Activated CD8-positive, alpha-beta T cell treated with anti-CD3 and anti-CD28 coated beads for 36 hours (primary cell): Measurements from ENCODE around the gene LRIG1. TPM values are rescaled to one million over a fixed set of nuclear protein-coding genes. Genes with fewer than 3 reads are reported as not detected.

Experiments used
- ATAC-seq: fragments of 200-7000 bp; cut with Tn5 transposase; one replicate; pipeline ENCODE4 v1.10.0; 2021; ENCODE audit warnings: mild to moderate bottlenecking, moderate library complexity
- CTCF ChIA-PET: fragments of 350-600 bp; sonication (Branson Sonifier 250); formaldehyde crosslinking; loops from one replicate; lab custom pipeline; 2021; ENCODE audit warnings: antibody characterized with exemption; lab: Charles Lee
- POLR2A ChIA-PET: fragments of 350-600 bp; sonication (Branson Sonifier 250); formaldehyde crosslinking; loops from one replicate; lab custom pipeline; 2021; ENCODE audit warnings: antibody characterized with exemption; lab: Charles Lee
- DNase-seq: peaks from one replicate; pipeline ENCODE4 v3.0.0-alpha.2; 2020
- H3K27ac Mint-ChIP-seq: one replicate; pipeline ENCODE4 v1.8.0; 2021; ENCODE audit warnings: mild to moderate bottlenecking, mixed read lengths
- H3K27me3 Mint-ChIP-seq: one replicate; pipeline ENCODE4 v1.8.0; 2021; ENCODE audit warnings: mixed read lengths
- H3K36me3 Mint-ChIP-seq: one replicate; pipeline ENCODE4 v1.8.0; 2021; ENCODE audit warnings: low read depth, mixed read lengths
- H3K4me1 Mint-ChIP-seq: one replicate; pipeline ENCODE4 v1.8.0; 2021; ENCODE audit warnings: low read depth, mixed read lengths
- H3K4me3 Mint-ChIP-seq: one replicate; pipeline ENCODE4 v1.8.0; 2021; ENCODE audit warnings: mild to moderate bottlenecking, moderate library complexity, mixed read lengths
- H3K9me3 Mint-ChIP-seq: one replicate; pipeline ENCODE4 v1.8.0; 2021; ENCODE audit warnings: mixed read lengths
- intact Hi-C: fragments of 100-400 bp; cut with micrococcal nuclease; formaldehyde crosslinking; loops from one replicate; pipeline ENCODE4 v1.10.0; 2022
- total RNA-seq, 2 experiments: library from RNA; stranded (reverse); gene quantifications; one replicate each; pipeline ENCODE4 v1.2.3, GENCODE V29; 2021
- TF ChIP-seq, protein P1 (sequence below): fragments of 200-600 bp; IDR thresholded peaks from one replicate; pipeline ENCODE4 v1.8.0; 2022; ENCODE audit warnings: antibody characterized with exemption, mild to moderate bottlenecking

Gene LRIG1
- total RNA-seq, 2 experiments from 2014 or later = 12.7 to 13.0 TPM

GRCh38 chr3:66394019-66394752 is 106.6 kb downstream of the LRIG1 start:
- peaks cover 26% of the 10 kb centered on the region for H3K36me3 Mint-ChIP-seq
- peak; percentile 76 for DNase-seq

DNA sequence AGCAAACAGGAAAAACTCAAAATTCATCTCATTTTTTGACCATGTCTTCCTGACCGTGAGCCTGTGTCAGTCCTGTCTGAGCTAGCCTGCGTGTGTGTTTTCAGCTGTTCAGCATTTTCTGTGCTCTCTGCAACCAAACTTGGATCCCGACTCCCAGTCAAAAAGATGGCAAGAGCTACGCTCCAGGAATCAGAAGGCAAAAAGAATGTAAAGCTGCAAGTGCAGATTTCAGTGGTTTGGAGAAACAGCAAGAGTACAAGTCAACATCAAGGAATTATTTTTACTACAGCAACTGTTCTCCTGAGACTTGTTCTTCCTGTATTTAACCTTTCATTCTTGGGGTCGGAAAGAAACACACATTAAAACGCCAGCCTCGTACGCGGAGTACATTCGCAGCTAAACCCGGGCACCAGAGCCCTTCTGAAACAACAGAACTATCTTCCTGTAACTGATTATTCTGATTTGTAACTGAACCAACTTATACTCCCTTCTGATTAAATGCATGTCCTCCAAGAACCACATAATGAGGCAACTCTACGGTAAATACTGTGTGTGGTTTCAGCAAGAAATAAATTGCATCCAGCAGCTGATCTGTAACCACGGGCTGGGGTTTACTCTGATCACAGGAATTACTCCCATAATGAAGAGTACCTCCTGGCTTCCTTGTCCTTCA is 107.4 kb downstream of the LRIG1 start:
- POLR2A ChIA-PET = interaction anchor here (1.6 to 2.3 kb wide), 3 partner anchors 14 to 91 kb away, joined by 4 to 6 read pairs (median 6); no protein-coding TSS in a partner anchor
- Mint-ChIP-seq H3K27ac (peak overlapping the region; percentile 83), H3K4me3 (peak overlapping the region; percentile 59), H3K36me3 (peaks cover 29% of the 10 kb centered on the region), H3K27me3 (no peaks in the 10 kb centered on the region), H3K9me3 (peaks cover 5% of the 10 kb centered on the region), H3K4me1 (peaks cover 45% of the 10 kb centered on the region)
- TF ChIP-seq, protein P1, sequence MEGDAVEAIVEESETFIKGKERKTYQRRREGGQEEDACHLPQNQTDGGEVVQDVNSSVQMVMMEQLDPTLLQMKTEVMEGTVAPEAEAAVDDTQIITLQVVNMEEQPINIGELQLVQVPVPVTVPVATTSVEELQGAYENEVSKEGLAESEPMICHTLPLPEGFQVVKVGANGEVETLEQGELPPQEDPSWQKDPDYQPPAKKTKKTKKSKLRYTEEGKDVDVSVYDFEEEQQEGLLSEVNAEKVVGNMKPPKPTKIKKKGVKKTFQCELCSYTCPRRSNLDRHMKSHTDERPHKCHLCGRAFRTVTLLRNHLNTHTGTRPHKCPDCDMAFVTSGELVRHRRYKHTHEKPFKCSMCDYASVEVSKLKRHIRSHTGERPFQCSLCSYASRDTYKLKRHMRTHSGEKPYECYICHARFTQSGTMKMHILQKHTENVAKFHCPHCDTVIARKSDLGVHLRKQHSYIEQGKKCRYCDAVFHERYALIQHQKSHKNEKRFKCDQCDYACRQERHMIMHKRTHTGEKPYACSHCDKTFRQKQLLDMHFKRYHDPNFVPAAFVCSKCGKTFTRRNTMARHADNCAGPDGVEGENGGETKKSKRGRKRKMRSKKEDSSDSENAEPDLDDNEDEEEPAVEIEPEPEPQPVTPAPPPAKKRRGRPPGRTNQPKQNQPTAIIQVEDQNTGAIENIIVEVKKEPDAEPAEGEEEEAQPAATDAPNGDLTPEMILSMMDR = no peak
- DNase-seq = peak; percentile 10
- intact Hi-C loops = loop anchor here (5.0 kb wide), 1 partner anchor 116 kb away; no protein-coding TSS in a partner anchor
- CTCF ChIA-PET = interaction anchor here (1.1 to 6.7 kb wide), 5 partner anchors 15 to 140 kb away, joined by 4 to 36 read pairs (median 10); no protein-coding TSS in a partner anchor
- peak; percentile 28 for ATAC-seq

More at GRCh38 chr3:66394019-66394752, 106.6 kb downstream of the LRIG1 start:
- H3K27me3 Mint-ChIP-seq = no peaks in the 10 kb centered on the region
- intact Hi-C loops = loop anchor here (5.0 kb wide), 1 partner anchor 117 kb away; no protein-coding TSS in a partner anchor
- peak overlapping the region; percentile 59 for H3K4me3 Mint-ChIP-seq
- CTCF ChIA-PET = interaction anchor here (0.8 to 6.7 kb wide), 5 partner anchors 14 to 428 kb away, joined by 3 to 36 read pairs (median 10); no protein-coding TSS in a partner anchor
- POLR2A ChIA-PET = interaction anchor here (0.6 to 2.3 kb wide), 3 partner anchors 13 to 207 kb away, joined by 3 to 6 read pairs (median 6); no protein-coding TSS in a partner anchor
- TF ChIP-seq, protein P1 = no peak
- peaks cover 45% of the 10 kb centered on the region for H3K4me1 Mint-ChIP-seq
- peak overlapping the region; percentile 83 for H3K27ac Mint-ChIP-seq
- peaks cover 5% of the 10 kb centered on the region for H3K9me3 Mint-ChIP-seq
- peak; percentile 98 for ATAC-seq

DNA sequence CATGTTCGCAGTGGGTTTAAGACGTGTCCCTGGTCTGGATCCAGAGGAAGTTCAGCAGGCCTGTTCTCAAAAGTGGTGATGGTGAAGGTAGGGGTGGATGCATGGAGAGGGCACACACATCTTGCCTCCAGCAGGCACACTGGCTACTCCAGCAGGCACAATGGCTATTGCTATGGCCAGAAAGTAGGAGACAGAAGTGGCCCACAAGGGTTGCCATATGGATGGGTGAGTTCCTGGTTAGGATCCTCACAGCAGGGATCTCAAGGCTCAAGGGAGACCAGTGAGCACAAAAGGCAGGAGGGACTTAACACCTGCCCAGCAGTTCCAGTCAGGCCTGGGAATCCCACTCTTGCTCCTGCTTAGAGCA is 107.9 kb downstream of the LRIG1 start:
- Mint-ChIP-seq H3K4me1 (peaks cover 48% of the 10 kb centered on the region), H3K36me3 (peaks cover 34% of the 10 kb centered on the region), H3K27ac (peak overlapping the region; percentile 83), H3K27me3 (no peaks in the 10 kb centered on the region), H3K9me3 (peaks cover 10% of the 10 kb centered on the region), H3K4me3 (peak overlapping the region; percentile 59)
- POLR2A ChIA-PET = interaction anchor here (1.6 to 2.3 kb wide), 2 partner anchors 15 to 90 kb away, joined by 4 to 6 read pairs; no protein-coding TSS in a partner anchor
- DNase-seq (no peak), ATAC-seq (no peak)
- CTCF ChIA-PET = interaction anchor here (1.1 to 6.7 kb wide), 5 partner anchors 15 to 139 kb away, joined by 4 to 36 read pairs (median 10); no protein-coding TSS in a partner anchor
- TF ChIP-seq, protein P1 = no peak
- intact Hi-C loops = loop anchor here (5.0 kb wide), 1 partner anchor 116 kb away; no protein-coding TSS in a partner anchor

GRCh38 chr3:66392512-66392911 is 108.3 kb downstream of the LRIG1 start:
- Mint-ChIP-seq H3K36me3 (peaks cover 31% of the 10 kb centered on the region), H3K9me3 (peaks cover 10% of the 10 kb centered on the region), H3K27me3 (no peaks in the 10 kb centered on the region), H3K27ac (peak overlapping the region; percentile 83), H3K4me1 (peaks cover 46% of the 10 kb centered on the region), H3K4me3 (peak overlapping the region; percentile 59)
- ATAC-seq = no peak
- POLR2A ChIA-PET = interaction anchor here (1.6 to 2.3 kb wide), 2 partner anchors 14 to 90 kb away, joined by 4 to 6 read pairs; no protein-coding TSS in a partner anchor
- TF ChIP-seq, protein P1 = no peak
- intact Hi-C loops = loop anchor here (5.0 kb wide), 1 partner anchor 115 kb away; no protein-coding TSS in a partner anchor
- no peak for DNase-seq
- CTCF ChIA-PET = interaction anchor here (1.1 to 6.7 kb wide), 6 partner anchors 14 to 430 kb away, joined by 4 to 36 read pairs (median 10); no protein-coding TSS in a partner anchor
